Daoy (cell line): Measurements from ENCODE around the gene CST6. TPM values are rescaled to one million over a fixed set of nuclear protein-coding genes. Genes with fewer than 3 reads are reported as not detected.
"Not testable (repeated sequence)": the region's sequence is repeated elsewhere in the genome, so short reads cannot be mapped to it uniquely, and the experiment has no call there.

ENCODE experiments used
- DNase-seq: peaks from one replicate; pipeline ENCODE4 v3.0.0-alpha.2; 2015; ENCODE audit warnings: low read depth
- total RNA-seq: library from RNA; depleted of rRNA; stranded (reverse); fragments of >200 nt; shearing (Covaris generic); gene quantifications from 2 replicates; pipeline ENCODE4 v1.2.3, GENCODE V29; 2014

CST6 gene
- total RNA-seq, 1 experiment from 2014 or later = not detected

DNA sequence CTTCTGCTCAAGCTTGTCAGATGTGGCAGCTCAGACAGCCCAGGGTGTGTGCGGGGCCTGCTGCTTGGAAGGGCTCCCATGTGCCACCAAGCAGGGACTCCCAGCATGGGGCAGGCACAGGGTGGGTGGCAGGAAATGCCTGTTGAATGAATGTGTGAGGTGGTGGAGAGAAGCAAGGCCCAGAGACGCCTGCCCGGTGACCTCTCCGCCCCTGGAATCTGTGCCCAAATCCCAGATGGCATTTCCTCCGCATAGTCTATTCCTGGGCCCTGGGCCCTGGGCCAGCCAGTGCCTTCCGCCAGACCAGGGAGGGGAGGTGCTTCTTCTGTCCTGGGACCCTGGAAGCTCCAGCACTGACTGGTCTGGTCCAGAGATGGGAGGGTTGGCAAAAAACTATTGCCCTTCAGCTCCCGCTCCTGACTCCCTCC lies 3.7 kb downstream of the CST6 start:
- peak; percentile 72 for DNase-seq

- DNase-seq = no peak
Measured at GRCh38 chr11:66015936-66016792, 4.4 kb downstream of the CST6 start.

- DNase-seq = no peak
Measured at GRCh38 chr11:66016793-66017177, 5.0 kb downstream of the CST6 start.

- DNase-seq = no peak
Measured at GRCh38 chr11:66017321-66017720, 5.5 kb downstream of the CST6 start.

- DNase-seq = no peak
Measured at GRCh38 chr11:66020212-66020611, 8.4 kb downstream of the CST6 start.

DNA sequence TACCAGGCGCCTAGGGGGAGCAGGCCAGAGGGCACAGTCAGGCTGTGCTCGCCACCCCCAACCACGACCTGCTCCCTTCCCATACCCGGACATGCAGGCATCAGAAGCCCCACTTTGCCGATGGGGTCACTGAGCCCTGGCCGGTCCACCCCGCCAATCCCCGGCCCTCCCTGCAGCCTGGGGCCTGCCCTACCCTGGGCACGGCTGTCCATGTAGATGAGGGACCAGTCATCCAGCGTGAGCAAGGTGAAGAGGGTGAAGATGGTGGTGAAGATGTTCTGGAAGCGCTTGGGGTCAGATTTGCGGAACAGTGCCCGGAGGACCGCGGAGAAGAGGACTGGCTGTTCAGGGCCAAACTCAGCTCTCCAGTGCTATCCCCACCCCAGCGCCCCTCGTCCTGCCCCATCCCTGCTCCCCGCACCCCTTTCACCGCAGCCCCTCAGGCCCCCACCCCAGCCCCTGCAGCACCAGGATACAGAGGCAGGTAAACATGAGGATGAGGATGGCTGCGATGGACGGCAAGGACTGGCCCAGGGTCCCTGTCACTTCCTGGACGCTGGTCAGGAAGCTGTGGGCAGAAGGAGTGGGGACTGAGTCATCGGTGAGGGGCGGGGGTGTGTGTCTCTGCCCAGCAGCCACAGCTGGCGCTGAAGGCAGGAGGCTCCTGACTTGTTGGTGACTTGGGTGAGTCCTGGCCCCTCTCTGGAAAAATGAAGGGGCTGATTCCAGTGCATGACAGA lies 9.0 kb downstream of the CST6 start:
- DNase-seq = peak; percentile 93

DNA sequence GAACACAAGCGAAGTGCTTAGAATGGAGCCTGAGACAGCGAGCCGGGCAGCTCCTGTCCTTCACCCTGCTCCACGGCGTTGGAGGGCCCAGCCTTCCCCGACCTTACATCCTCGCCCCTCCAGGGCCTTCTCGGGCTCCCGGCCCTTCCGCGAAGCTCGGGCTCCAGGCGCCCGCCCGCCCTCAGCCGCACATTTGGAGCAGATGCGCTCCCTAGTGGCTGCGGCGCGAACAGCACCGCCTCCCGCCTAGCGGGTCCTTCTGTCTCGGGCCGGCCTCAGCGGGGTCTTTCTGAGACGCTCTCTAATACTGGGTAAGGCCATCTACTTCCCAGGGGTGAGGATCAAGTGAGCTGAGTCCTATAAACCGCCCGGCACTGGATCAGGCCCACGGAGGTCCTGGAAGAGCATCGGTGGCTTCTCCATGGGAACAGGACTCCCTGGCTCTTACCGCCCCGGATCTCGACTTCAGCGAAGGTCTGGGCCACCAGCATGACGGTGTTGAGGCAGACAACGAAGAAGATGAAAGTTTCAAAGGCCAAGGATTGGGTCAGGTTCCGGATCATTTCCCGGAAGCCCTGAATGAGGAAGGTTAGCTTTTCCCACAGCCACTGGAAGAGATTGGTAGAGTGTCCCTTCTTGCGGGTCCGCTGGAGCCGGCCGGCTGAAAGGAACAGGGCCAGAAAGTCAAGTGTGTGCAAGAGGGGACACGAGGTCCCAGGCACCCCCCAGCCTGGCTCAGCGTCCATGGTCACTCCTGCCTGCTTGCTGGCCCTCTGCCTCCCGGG lies 10.8 kb downstream of the CST6 start:
- peak; percentile 79 for DNase-seq

- DNase-seq = not testable (repeated sequence)
Measured at GRCh38 chr11:66023186-66023440, 11.3 kb downstream of the CST6 start.

DNA sequence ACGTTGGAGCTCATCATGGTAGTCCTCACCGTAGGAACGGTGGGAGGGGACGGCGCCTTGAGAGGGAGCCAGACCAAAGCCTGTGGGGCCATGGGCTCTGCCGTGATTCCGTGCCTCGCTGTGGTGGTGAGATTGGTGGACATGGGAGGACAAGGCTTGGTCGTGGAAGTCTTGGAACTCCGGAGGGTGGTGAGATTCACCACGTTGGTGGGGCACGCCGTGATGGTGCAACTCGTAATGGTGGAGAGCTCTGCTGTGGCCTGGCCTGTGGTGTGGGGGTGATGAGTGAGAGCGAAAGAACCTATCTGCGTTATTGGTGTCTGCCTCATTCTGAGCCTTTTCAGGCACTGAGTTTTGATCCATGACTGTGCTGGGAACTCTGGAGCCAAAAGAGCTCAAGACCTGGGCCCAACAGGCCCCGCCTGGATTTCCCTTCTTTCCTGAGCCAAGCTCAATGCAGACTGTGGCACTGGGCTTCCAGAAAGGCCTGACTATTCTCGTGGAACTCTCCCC lies 14.3 kb downstream of the CST6 start, which contains the start of gene CATSPER1:
CATSPER1 (minus strand) TSS at position 463 of the 513 bp plus-strand sequence; CDS start at position 363, 100 bp downstream.
- no peak for DNase-seq

DNA sequence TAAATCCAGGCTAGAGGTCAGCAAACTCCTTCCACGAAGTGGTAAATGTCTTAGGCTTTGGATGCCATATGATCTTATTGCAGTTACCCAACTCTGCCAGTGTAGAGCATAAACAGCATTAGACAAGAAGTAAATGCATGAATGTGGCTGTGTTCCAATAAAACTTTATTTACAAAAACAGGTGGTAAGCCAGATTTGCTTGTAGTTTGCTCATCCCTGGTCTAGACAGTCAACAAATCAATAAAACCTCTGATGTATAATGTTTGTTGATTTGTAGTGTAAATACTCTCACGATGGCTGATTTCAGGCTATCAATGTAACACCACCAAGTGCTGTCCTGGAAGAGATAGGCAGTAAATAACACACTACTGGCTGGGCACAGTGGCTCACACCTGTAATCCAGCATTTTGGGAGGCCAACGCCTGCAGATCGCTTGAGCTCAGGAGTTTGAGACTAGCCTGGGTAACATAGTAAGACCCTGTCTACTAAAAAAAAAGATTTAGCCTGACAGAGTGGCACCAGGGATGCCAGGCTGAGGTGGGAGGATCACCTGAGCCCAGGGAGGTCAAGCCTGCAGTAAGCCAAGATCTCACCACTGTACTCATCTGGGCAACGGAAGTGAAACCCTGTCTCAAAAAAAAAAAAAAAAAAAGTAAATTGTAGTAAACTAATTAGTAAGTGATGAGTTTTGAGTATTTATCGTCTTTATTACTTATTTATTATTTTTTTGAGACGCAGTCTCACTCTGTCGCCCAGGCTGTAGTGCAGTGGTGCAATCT lies 21.3 kb downstream of the CST6 start:
- no peak for DNase-seq

- DNase-seq = no peak
Measured at GRCh38 chr11:66035653-66036333, 24.0 kb downstream of the CST6 start.

DNA sequence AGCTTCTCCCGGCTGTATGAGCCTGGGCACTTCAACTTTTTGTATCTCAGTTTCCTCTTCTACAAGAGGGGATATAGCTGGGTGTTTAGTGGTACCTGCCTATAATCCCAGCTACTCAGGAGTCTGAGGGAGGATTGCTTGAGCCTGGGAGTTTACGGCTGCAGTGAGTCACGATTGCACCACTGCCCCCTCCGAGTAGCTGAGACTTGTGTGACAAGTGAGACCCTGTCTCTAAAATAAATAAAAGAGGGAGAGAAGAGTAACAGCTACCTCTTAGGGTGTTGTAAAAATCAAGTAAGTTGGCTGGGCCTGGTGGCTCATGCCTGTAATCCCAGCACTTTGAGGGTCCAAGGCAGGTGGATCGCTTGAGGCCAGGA lies 24.5 kb downstream of the CST6 start:
- DNase-seq = no peak

- no peak for DNase-seq
Measured at GRCh38 chr11:66037327-66037726, 25.5 kb downstream of the CST6 start.

- DNase-seq = no peak
Measured at GRCh38 chr11:66039765-66040164, 28.0 kb downstream of the CST6 start.

DNA sequence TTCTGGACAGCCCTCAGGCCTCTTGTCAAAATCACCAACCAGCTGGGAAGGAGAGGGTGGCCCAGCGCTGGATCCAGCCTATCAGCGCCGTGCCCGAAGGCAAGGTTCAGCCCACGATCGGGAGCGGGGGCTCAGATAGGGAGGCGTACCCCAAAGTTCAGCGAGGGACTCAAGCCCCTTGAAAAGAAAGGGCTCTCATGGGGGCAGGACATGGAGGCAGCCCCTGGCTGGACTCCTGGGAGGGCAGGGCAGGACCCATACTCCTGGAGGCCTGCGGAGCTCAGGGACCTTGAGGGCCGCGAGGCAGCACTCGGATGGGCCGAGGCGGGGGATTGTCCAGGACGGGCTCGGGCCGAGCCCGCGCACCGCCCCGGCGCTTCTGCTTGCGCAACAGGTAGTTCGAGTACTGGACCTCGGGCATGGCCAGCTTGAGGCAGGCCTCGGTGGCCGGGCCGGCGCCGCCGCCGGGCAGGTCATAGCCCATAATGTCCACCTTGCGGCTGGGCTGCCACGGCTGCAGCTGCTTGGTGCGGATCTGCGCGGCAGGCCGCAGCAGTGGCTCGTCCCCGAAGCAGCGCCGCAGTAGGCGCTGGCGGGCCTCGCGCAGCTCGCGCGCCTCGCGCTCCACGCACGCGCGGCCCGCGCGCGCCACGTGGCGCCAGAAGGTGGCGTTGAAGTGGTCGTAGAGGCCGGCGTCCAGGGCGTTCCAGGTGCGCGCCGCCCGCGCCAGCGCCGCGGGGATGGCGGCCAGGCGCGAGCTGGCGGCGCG lies 30.6 kb downstream of the CST6 start:
- DNase-seq = no peak

DNA sequence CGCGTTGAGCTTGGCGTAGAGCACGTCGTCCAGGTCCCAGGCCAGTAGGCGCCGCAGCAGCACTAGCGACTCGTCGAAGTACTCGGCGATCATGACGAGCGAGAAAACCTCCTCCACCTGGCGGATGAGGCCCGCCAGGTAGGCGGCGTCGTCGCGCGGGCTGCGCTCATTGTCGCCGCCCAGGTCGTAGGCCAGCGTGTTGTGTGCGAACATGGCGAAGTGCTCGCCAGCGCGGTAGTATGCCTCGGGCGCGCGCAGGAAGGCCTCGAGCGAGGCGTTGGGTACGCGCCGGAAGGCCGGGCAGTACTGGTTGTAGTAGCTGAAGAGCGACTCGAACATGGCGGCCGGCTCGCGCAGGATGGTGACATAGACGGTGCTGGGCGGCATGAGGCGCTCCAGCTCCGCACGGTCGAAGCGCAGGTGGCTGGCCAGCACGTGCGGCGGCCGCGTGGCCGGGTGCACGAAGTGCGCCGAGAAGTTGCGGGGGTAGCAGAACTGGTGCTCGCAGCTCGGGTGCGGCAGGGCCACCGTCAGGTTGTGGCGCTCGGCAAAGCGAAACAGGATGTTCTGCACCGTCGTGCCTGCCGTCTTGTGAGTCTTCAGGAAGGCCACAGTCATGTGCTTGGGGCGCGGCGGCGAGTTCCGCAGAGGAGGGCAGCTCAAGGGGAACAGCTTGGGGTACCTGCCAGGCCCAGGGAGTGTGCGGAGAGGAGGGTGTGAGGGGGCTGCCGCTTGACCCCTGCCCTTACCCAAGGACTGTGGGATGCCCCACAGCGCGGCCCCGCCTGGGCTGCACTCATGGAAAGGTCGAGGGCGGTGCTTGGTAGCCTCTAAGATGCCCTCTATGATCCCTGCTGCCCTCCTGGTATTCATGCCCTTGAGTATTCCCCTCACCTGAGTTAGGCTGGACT lies 31.4 kb downstream of the CST6 start:
- no peak for DNase-seq

DNA sequence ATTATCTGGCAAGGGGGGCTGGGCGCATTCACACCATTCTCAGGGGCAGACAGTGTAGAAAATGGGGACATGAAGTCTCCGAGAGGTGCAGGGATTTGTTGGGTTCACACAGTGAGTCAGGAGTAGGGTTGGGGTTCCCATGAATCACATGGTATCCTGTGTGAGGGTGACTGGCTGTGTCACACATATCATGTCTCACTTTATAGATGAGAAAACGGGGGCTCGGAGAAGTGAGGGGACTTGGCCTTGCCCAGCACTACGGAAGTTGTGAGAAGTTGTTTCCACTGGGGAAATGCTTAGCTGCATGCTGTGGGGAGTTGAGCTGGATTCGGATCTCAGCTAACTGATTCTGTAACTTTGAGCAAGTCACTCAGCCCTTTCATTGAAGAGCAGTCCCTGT lies 32.9 kb downstream of the CST6 start:
- DNase-seq = no peak

GRCh38 chr11:66045177-66045639 lies 33.4 kb downstream of the CST6 start:
- peak; percentile 76 for DNase-seq

GRCh38 chr11:66046901-66047300 lies 35.1 kb downstream of the CST6 start:
- DNase-seq = no peak
